T-helper 2 cell treated with Interferon-gamma antibody and Interleukin-4, amounts not matched to agents 100 ng/mL and 5 ng/mL, for 36 hours (primary cell): ENCODE results near the gene CER1. TPM values are rescaled to one million over a fixed set of nuclear protein-coding genes. Genes with fewer than 3 reads are reported as not detected.

Experiments
- intact Hi-C: fragments of 100-400 bp; cut with micrococcal nuclease; formaldehyde crosslinking; loops from one replicate; pipeline ENCODE4 v1.15.1; 2023
- total RNA-seq: library from RNA; stranded (reverse); gene quantifications from 2 replicates; pipeline ENCODE4 v1.2.3, GENCODE V29; 2022

Gene CER1
- not detected in 2 replicates for total RNA-seq

- intact Hi-C loops, result no loop called here
Observed at GRCh38 chr9:14722391-14723035, at the start of gene CER1. Gene CER1, minus strand, starts transcription at chr9:14722733. Its CDS starts 61 bp downstream, at chr9:14722672.

- intact Hi-C loops, result no loop called here
Observed at GRCh38 chr9:14770592-14770991, 48.1 kb upstream of the CER1 start.

GRCh38 chr9:14769230-14769571 is 46.7 kb upstream of the CER1 start:
- intact Hi-C loops, result loop anchor here (5.0 to 10.0 kb wide), 2 partner anchors 302 to 1344 kb away; no protein-coding TSS in a partner anchor

GRCh38 chr9:14768405-14769229 is 46.1 kb upstream of the CER1 start:
- intact Hi-C loops, result loop anchor here (1.0 to 10.0 kb wide), 3 partner anchors 152 to 1344 kb away; no protein-coding TSS in a partner anchor

- intact Hi-C loops, result loop anchor here (5.0 to 10.0 kb wide), 2 partner anchors 299 to 1341 kb away; no protein-coding TSS in a partner anchor
Observed at GRCh38 chr9:14766299-14766698, 43.8 kb upstream of the CER1 start.

GRCh38 chr9:14761584-14761983 is 39.1 kb upstream of the CER1 start:
- intact Hi-C loops, result loop anchor here (10.0 kb wide), 1 partner anchor 1337 kb away; no protein-coding TSS in a partner anchor

- intact Hi-C loops, result loop anchor here (10.0 kb wide), 1 partner anchor 1335 kb away; no protein-coding TSS in a partner anchor
Observed at GRCh38 chr9:14760060-14760459, 37.5 kb upstream of the CER1 start.

- intact Hi-C loops, result no loop called here
Observed at GRCh38 chr9:14756291-14756690, 33.8 kb upstream of the CER1 start.

GRCh38 chr9:14752871-14753270 is 30.3 kb upstream of the CER1 start:
- intact Hi-C loops, result no loop called here

GRCh38 chr9:14752271-14752670 is 29.7 kb upstream of the CER1 start:
- intact Hi-C loops, result no loop called here

GRCh38 chr9:14750821-14751220 is 28.3 kb upstream of the CER1 start:
- intact Hi-C loops, result no loop called here

- intact Hi-C loops, result no loop called here
Observed at GRCh38 chr9:14749741-14750211, 27.2 kb upstream of the CER1 start.

GRCh38 chr9:14748373-14748772 is 25.8 kb upstream of the CER1 start:
- intact Hi-C loops, result no loop called here

GRCh38 chr9:14747111-14747510 is 24.6 kb upstream of the CER1 start:
- intact Hi-C loops, result no loop called here

- intact Hi-C loops, result no loop called here
Observed at GRCh38 chr9:14746626-14747025, 24.1 kb upstream of the CER1 start.

- intact Hi-C loops, result no loop called here
Observed at GRCh38 chr9:14744768-14745167, 22.2 kb upstream of the CER1 start.

- intact Hi-C loops, result no loop called here
Observed at GRCh38 chr9:14741369-14741768, 18.8 kb upstream of the CER1 start.

GRCh38 chr9:14733133-14733532 is 10.6 kb upstream of the CER1 start:
- intact Hi-C loops, result no loop called here

GRCh38 chr9:14731294-14731981 is 8.9 kb upstream of the CER1 start:
- intact Hi-C loops, result no loop called here

GRCh38 chr9:14730461-14730898 is 7.9 kb upstream of the CER1 start:
- intact Hi-C loops, result no loop called here

GRCh38 chr9:14723301-14723700 is 768 bp upstream of the CER1 start:
- intact Hi-C loops, result no loop called here
